ENCODE results near the gene NUPR1. TPM values are rescaled to one million over a fixed set of nuclear protein-coding genes. Genes with fewer than 3 reads are reported as not detected.
A peak's percentile ranks its signal among the peaks of the same experiment; 100 is the strongest.
"Not testable (repeated sequence)": the region's sequence is repeated elsewhere in the genome, so short reads cannot be mapped to it uniquely, and the experiment has no call there.

NUPR1 gene
- total RNA-seq, 1 donor from 2014 or later: 127 TPM

DNA sequence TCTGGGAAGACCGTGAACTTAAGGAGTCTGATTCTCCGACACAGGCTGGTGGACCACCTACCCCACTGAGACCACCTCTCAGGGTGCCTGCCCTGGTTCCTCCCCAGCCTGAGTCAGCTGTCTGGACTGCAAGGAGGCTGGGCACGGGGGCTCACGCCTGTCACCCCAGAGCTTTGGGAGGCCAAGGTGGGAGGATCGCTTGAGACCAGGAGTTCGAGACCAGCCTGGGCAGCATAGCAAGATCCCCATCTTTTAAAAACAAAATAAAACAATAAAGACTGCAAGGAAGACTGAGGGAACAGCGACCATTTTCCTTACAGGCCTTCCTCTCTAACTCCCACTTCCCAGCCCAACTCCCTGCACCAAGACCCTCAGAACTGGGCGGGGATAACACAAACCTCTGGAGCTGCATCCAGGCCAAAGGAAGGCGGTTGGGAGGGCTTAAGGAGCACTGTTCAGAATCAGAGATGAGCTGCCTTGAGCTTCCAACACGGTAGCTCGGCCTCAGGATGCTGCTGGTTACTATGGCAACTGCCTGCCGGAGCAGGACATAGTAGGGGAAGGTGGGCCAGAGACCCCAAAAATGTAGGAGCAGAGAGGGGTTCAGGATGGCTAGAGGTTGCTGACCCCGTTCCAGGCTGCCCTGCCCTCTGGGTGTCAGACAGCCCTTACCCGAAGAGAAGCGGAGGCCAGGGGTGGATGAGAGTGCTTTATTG lies 40.0 kb downstream of the NUPR1 start:
- DNase-seq (ENCODE audit: low spot score): no peak

DNA sequence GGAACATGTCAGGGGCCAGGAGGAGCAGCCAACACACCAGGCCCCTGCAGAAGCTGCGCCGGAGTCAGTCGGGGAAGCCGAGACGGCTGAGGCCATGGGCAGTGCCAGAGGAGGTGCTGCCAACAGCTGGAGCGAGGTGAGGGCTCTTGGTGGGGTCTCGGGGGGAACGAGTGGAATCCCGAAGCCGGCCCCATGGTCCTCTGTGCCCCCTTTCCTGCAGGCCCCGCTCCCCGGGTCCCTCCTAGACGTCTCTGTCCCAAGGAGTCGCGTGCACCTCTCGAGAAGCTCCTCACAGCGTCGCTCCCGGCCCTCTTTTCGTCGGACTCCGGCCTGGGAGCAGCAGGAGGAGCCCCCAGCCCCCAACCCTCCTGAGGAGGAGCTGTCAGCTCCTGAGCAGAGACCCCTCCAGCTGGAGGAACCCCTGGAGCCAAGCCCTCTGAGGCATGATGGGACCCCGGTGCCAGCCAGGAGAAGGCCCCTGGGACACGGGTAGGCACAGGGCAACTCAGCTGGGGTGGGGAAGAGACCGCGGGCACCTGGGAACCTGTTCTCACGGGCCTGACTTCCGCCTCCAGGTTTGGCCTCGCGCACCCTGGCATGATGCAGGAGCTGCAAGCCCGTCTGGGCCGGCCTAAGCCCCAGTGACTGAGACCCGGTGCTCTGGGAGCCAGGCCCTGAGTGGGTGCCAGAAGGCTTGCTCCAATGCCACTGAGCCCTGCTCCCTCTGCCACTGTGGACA lies 40.7 kb downstream of the NUPR1 start:
- no peak for DNase-seq (ENCODE audit: low spot score)

- no peak for DNase-seq (ENCODE audit: low spot score)
These were observed 41.4 kb downstream of the NUPR1 start for GRCh38 chr16:28497386-28497785.

DNA sequence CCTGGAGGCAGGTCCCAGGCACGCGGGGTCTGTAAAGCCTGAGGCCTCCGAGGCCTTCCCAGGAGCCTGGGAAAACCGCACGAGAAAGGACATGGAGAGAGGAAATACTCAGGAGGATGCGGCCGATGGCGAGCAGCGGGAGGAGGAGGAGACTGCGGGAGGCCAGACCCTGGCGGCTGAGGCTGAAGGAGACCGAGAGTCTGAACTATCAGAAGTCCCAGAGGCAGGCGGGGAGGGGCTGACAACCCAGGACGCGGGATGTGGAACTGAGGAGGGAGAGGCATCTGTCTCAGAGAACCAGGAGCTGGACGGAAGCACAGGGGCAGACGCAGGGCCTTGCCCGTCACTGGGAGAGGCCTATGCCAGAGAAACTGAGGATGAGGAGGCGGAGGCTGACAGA lies 41.9 kb downstream of the NUPR1 start:
- no peak for DNase-seq (ENCODE audit: low spot score)

GRCh38 chr16:28495795-28496749 lies 42.7 kb downstream of the NUPR1 start:
- DNase-seq (ENCODE audit: low spot score): no peak

DNA sequence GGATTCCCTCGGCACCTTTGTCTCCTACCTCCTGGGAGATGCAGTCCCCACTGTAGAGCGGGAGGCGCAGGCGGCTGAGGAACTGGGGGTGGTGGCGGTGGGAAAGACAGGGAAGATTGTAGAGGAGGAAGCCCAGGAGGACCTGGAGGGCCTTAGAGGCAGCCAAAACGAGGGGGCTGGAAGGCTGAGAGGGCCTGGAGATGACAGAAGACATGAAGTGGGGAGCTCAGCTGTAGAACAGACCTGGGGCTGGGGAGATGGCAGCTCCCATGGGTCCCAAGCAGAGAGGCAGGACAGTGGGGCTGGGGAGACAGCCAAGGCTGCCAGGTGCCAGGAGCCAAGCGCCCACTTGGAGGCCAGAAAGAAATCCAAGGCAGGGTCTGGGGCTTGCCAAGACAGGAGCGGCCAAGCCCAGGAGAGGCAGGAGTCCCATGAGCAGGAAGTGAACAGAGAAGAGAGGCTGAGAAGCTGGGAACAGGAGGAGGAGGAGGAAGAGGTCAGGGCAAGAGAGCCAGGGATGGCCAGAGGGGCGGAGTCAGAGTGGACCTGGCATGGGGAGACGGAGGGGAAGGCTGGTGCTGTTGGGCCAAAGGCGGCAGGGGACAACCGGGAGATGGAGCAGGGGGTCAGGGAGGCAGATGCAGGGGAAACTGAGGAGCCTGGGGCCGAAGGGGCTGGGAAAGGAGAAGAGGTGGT lies 43.5 kb downstream of the NUPR1 start:
- DNase-seq (ENCODE audit: low spot score): no peak

GRCh38 chr16:28494121-28494851 lies 44.5 kb downstream of the NUPR1 start, which contains the start of gene APOBR:
APOBR (plus strand) TSS chr16:28494643; CDS start chr16:28494682, 39 bp downstream.
- DNase-seq (ENCODE audit: low spot score): peak; percentile 63

DNA sequence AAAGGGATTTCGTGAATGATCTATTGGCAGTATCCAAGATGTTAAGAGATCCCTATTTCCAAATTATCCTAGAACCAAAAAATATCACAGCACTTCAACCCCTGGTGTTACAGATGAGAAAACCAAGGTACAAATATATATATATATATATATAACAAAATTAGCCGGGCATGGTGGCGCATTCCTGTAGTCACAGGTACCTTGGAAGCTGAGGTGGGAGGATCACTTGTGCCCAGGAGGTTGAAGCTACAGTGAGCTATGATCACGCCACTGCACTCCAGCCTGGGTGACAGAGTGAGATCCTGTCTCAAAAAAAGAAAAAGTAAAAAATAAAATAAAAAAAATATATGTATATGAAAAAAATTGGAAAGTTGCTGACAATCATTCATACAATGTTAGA lies 46.3 kb downstream of the NUPR1 start:
- DNase-seq (ENCODE audit: low spot score): no peak

GRCh38 chr16:28491970-28492474 lies 46.8 kb downstream of the NUPR1 start, which contains the start of gene CLN3:
CLN3 (minus strand) TSS chr16:28492074; CDS start chr16:28491759, 315 bp downstream.
- peak; percentile 95 for DNase-seq (ENCODE audit: low spot score)

GRCh38 chr16:28491230-28491969 lies 47.4 kb downstream of the NUPR1 start:
- no peak for DNase-seq (ENCODE audit: low spot score)

GRCh38 chr16:28486266-28486665 lies 52.5 kb downstream of the NUPR1 start:
- DNase-seq (ENCODE audit: low spot score): no peak

DNA sequence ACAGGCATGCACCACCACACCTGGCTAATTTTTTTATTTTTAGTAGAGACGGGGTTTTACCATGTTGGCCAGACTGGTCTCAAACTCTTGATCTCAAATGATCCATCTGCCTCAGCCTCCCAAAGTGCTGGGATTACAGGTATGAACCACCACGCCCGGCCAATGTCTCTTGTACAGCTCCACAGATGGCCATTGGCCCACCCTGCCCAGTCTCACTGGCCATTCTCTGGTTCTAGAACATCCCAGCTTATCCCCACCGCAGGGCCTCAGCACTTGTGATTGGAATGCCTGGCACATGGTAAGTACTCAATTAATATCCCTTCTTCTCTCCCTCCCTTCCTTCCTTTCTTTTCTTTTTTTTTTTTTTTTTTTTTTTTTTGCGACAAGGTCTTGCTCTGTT lies 55.4 kb downstream of the NUPR1 start:
- not testable (repeated sequence) for DNase-seq (ENCODE audit: low spot score)

Other genes with a start within 250 kb of the NUPR1 start
- gene SBK1, start 246.4 kb downstream of the NUPR1 start, total RNA-seq: 0.49 TPM
- 7.2 TPM for gene NPIPB6, start 175.5 kb downstream of the NUPR1 start, total RNA-seq
- gene EIF3CL, start 135.1 kb downstream of the NUPR1 start, total RNA-seq: 88.3 TPM
- not detected for gene NPIPB7, start 66.6 kb downstream of the NUPR1 start, total RNA-seq
- 47.0 TPM for gene CLN3, start 46.9 kb downstream of the NUPR1 start, total RNA-seq
- 11.0 TPM for gene APOBR, start 44.3 kb downstream of the NUPR1 start, total RNA-seq
- not detected for gene IL27, start 32.1 kb downstream of the NUPR1 start, total RNA-seq
- gene SGF29, start 14.9 kb upstream of the NUPR1 start, total RNA-seq: 38.3 TPM
- gene SULT1A2, start 58.1 kb upstream of the NUPR1 start, total RNA-seq: 2.9 TPM
- gene SULT1A1, start 71.1 kb upstream of the NUPR1 start, total RNA-seq: 20.6 TPM
- 4.4 TPM for gene NPIPB8, start 99.1 kb upstream of the NUPR1 start, total RNA-seq
- 435 TPM for gene EIF3C, start 172.5 kb upstream of the NUPR1 start, total RNA-seq
- gene NPIPB9, start 212.8 kb upstream of the NUPR1 start, total RNA-seq: 5.8 TPM

Data from ureter (tissue), 1 donor.